HG02970 (cell line): Measurements from ENCODE around the gene FMNL1.
"Not testable (repeated sequence)": the region's sequence is repeated elsewhere in the genome, so short reads cannot be mapped to it uniquely, and the experiment has no call there.

Experiments
- ATAC-seq: cut with Tn5 transposase; IDR thresholded peaks from one replicate; pipeline ENCODE4 v1.9.1; 2021; ENCODE audit warnings: mild to moderate bottlenecking, moderate library complexity, moderate number of reproducible peaks; ENCODE audit not compliant: unreplicated experiment, low FRiP score

Gene FMNL1

GRCh38 chr17:45233423-45233924 lies 11.8 kb downstream of the FMNL1 start:
- no peak for ATAC-seq

GRCh38 chr17:45234641-45235415 lies 13.1 kb downstream of the FMNL1 start:
- no peak for ATAC-seq

GRCh38 chr17:45235416-45236281 lies 14.0 kb downstream of the FMNL1 start:
- no peak for ATAC-seq

- no peak for ATAC-seq
These were observed 14.6 kb downstream of the FMNL1 start for GRCh38 chr17:45236282-45236606.

- no peak for ATAC-seq
These were observed 16.0 kb downstream of the FMNL1 start for GRCh38 chr17:45237686-45238085.

GRCh38 chr17:45238155-45238774 lies 16.6 kb downstream of the FMNL1 start:
- no peak for ATAC-seq

GRCh38 chr17:45240905-45241327 lies 19.2 kb downstream of the FMNL1 start:
- no peak for ATAC-seq

- ATAC-seq: no peak
These were observed 19.8 kb downstream of the FMNL1 start for GRCh38 chr17:45241328-45242028.

GRCh38 chr17:45242029-45242414 lies 20.3 kb downstream of the FMNL1 start:
- ATAC-seq: no peak

GRCh38 chr17:45243750-45244149 lies 22.1 kb downstream of the FMNL1 start:
- no peak for ATAC-seq

GRCh38 chr17:45244725-45245656 lies 23.3 kb downstream of the FMNL1 start:
- no peak for ATAC-seq

- no peak for ATAC-seq
These were observed 24.7 kb downstream of the FMNL1 start for GRCh38 chr17:45246338-45246737.

GRCh38 chr17:45246861-45247428 lies 25.3 kb downstream of the FMNL1 start:
- ATAC-seq: no peak

GRCh38 chr17:45247429-45248131 lies 25.9 kb downstream of the FMNL1 start:
- ATAC-seq: peak; percentile 74

GRCh38 chr17:45248132-45248957 lies 26.7 kb downstream of the FMNL1 start:
- ATAC-seq: peak; percentile 33

- ATAC-seq: no peak
These were observed 30.2 kb downstream of the FMNL1 start for GRCh38 chr17:45251931-45252330.

GRCh38 chr17:45253237-45253636 lies 31.6 kb downstream of the FMNL1 start:
- not testable (repeated sequence) for ATAC-seq

- ATAC-seq: no peak
These were observed 32.2 kb downstream of the FMNL1 start for GRCh38 chr17:45253879-45254278.
